Panc1 (cell line): ENCODE results near the gene CDCA7L. TPM values are rescaled to one million over a fixed set of nuclear protein-coding genes. Genes with fewer than 3 reads are reported as not detected.

Source experiments
- ATAC-seq: fragments of 200-7000 bp; cut with Tn5 transposase; 2 replicates; pipeline ENCODE4 v1.9.1; 2020; ENCODE audit warnings: mild to moderate bottlenecking, moderate library complexity
- BruUV-seq: library from RNA; stranded (reverse); fragments of 400-500 nt; replicated peaks from 2 replicates; lab custom pipeline; 2021; lab: Mats Ljungman, UMichigan
- CTCF ChIA-PET: fragments of 300-600 bp; sonication (Branson Sonifier 250); formaldehyde crosslinking; loops from one replicate; lab custom pipeline; 2022; ENCODE audit warnings: antibody characterized with exemption; lab: Charles Lee
- POLR2A ChIA-PET: fragments of 300-600 bp; sonication (Branson Sonifier 250); formaldehyde crosslinking; loops from one replicate; lab custom pipeline; 2022; ENCODE audit warnings: antibody characterized with exemption; lab: Charles Lee
- DNase-seq: peaks from one replicate; pipeline ENCODE4 v3.0.0-alpha.2; 2010; ENCODE audit warnings: low read depth, low spot score
- H3K27ac ChIP-seq: 2 replicates; pipeline ENCODE4 v1.5.1; 2011; ENCODE audit warnings: mild to moderate bottlenecking, low read length, inconsistent platforms
- H3K27me3 ChIP-seq: fragments of 200-500 bp; sonication (Bioruptor generic); 2 replicates; pipeline ENCODE4 v1.6.0; 2014; ENCODE audit warnings: low read length, inconsistent platforms; ENCODE audit not compliant: control insufficient read depth, insufficient read depth
- H3K36me3 ChIP-seq: fragments of 200-500 bp; sonication (Bioruptor generic); 2 replicates; pipeline ENCODE4 v1.5.1; 2014; ENCODE audit warnings: inconsistent platforms, mild to moderate bottlenecking, low read length, moderate library complexity; ENCODE audit not compliant: control insufficient read depth, insufficient read depth
- H3K4me1 ChIP-seq: 2 replicates; pipeline ENCODE4 v1.5.1; 2011; ENCODE audit warnings: inconsistent platforms, mild to moderate bottlenecking, low read length, moderate library complexity; ENCODE audit not compliant: control insufficient read depth, insufficient read depth
- H3K4me3 ChIP-seq, 2 experiments: 2 replicates each; pipeline ENCODE4 v1.5.1; 2011 to 2012; ENCODE audit warnings: low read depth in 2 of 2, low read length in 2 of 2, mild to moderate bottlenecking in 2 of 2, inconsistent platforms in 1 of 2, moderate library complexity in 1 of 2
- H3K9me3 ChIP-seq: fragments of 200-500 bp; sonication (Bioruptor generic); 2 replicates; pipeline ENCODE4 v1.5.1; 2014; ENCODE audit warnings: low read depth, mild to moderate bottlenecking, inconsistent platforms, low read length, moderate library complexity; ENCODE audit not compliant: control insufficient read depth, insufficient read depth
- CTCF ChIP-seq: fragments of 450-650 bp; IDR thresholded peaks from 2 replicates; pipeline ENCODE4 v1.5.1; 2017; ENCODE audit warnings: mild to moderate bottlenecking
- POLR2AphosphoS5 ChIP-seq: IDR thresholded peaks from 2 replicates; pipeline ENCODE4 v1.6.1; 2012; ENCODE audit warnings: mild to moderate bottlenecking, low read depth, low read length, moderate library complexity
- REST ChIP-seq, 2 experiments: IDR thresholded peaks; 2 replicates each; pipeline ENCODE4 v1.6.1; 2011 to 2012; ENCODE audit warnings: low read depth in 2 of 2, control low read depth in 1 of 2, low read length in 1 of 2, mild to moderate bottlenecking in 1 of 2, moderate library complexity in 1 of 2; ENCODE audit not compliant: insufficient read depth in 1 of 2
- SIN3A ChIP-seq: IDR thresholded peaks from 2 replicates; pipeline ENCODE4 v1.6.1; 2012; ENCODE audit warnings: low read depth, mild to moderate bottlenecking, low read length, moderate library complexity, borderline replicate concordance; ENCODE audit not compliant: insufficient read depth
- TCF7L2 ChIP-seq: IDR thresholded peaks from 2 replicates; pipeline ENCODE4 v1.6.1; 2011; ENCODE audit warnings: mild to moderate bottlenecking, low read depth, low read length, inconsistent platforms
- in situ Hi-C: cut with HindIII; loops from 2 replicates; pipeline ENCODE4 v1.10.0; 2016; ENCODE audit warnings: low sequenced_read_pairs, low pct_unique_long_range_greater_than_20kb
- intact Hi-C: fragments of 100-400 bp; cut with micrococcal nuclease; formaldehyde crosslinking; loops from one replicate; pipeline ENCODE4 v1.10.0; 2022; ENCODE audit not compliant: unreplicated experiment
- total RNA-seq: library from RNA; stranded (reverse); gene quantifications from one replicate; pipeline ENCODE4 v1.2.1, GENCODE V29; 2021; ENCODE audit not compliant: unreplicated experiment

CDCA7L gene
- total RNA-seq, 1 experiment from 2014 or later, result 46.1 TPM

GRCh38 chr7:21947056-21947455 lies 1.4 kb upstream of the CDCA7L start:
- Histone ChIP-seq H3K27me3 (no peaks in the 10 kb centered on the region; the same call in 1 of the 2 replicates), H3K9me3 (no peaks in the 10 kb centered on the region), H3K27ac (no peak overlapping the region), H3K4me1 (peaks cover 11% of the 10 kb centered on the region; the same call in 1 of the 2 replicates), H3K4me3 (no peak overlapping the region), H3K36me3 (no peaks in the 10 kb centered on the region; the same call in 1 of the 2 replicates)
- in situ Hi-C loops (no loop called here), intact Hi-C loops (no loop called here)
- no peak for TF ChIP-seq POLR2AphosphoS5
- TF ChIP-seq TCF7L2, result no peak
- no peak for TF ChIP-seq CTCF
- no peak for TF ChIP-seq REST (IDR thresholded peaks at IDR 0.05; ENCODE audit: insufficient read depth in 1 of 2, low read depth in 2 of 2, low read length in 1 of 2)
- ATAC-seq (no peak), DNase-seq (no peak)
- BruUV-seq, result no TSS peak
- CTCF ChIA-PET, result interaction anchor here (0.6 kb wide), 1 partner anchor 132 kb away, joined by 3 read pairs; no protein-coding TSS in a partner anchor
- POLR2A ChIA-PET, result no interaction called here

- in situ Hi-C loops, result no loop called here
- CTCF ChIA-PET, result no interaction called here
- Histone ChIP-seq H3K27me3 (no peaks in the 10 kb centered on the region; the same call in 1 of the 2 replicates), H3K9me3 (no peaks in the 10 kb centered on the region), H3K36me3 (no peaks in the 10 kb centered on the region; the same call in 1 of the 2 replicates), H3K4me3 (peak overlapping the region; percentile 68 to 93), H3K4me1 (peaks cover 14% of the 10 kb centered on the region), H3K27ac (peak overlapping the region; percentile 86)
- intact Hi-C loops, result no loop called here
- BruUV-seq, result no TSS peak
- DNase-seq (no peak), ATAC-seq (peak; percentile 1; the same call in 1 of the 2 replicates)
- TF ChIP-seq CTCF, result no peak
- no peak for TF ChIP-seq SIN3A
- TF ChIP-seq REST (IDR thresholded peaks at IDR 0.05; ENCODE audit: insufficient read depth in 1 of 2, low read depth in 2 of 2, low read length in 1 of 2), result no peak
- TF ChIP-seq POLR2AphosphoS5, result no peak
- TF ChIP-seq TCF7L2, result no peak; the same call in 1 of the 2 replicates
- POLR2A ChIA-PET, result no interaction called here
These were observed 567 bp upstream of the CDCA7L start for GRCh38 chr7:21946222-21946709.
